B cell (primary cell): ENCODE measurements around the gene MYPOP.

Experiments
- CTCF ChIP-seq: fragments of 200-600 bp; IDR thresholded peaks from one replicate; pipeline ENCODE4 v1.8.0; 2022; ENCODE audit warnings: antibody characterized with exemption, mild to moderate bottlenecking
- EZH2 ChIP-seq: IDR thresholded peaks from 2 replicates; pipeline ENCODE4 v1.6.1; 2012; ENCODE audit warnings: borderline replicate concordance, low read depth, mild to moderate bottlenecking, moderate library complexity, low read length; ENCODE audit not compliant: insufficient read depth, poor library complexity, severe bottlenecking

- no peak for TF ChIP-seq EZH2
- no peak for TF ChIP-seq CTCF
Observed at GRCh38 chr19:45884682-45885555, 17.5 kb downstream of the MYPOP start.
